Tibial nerve (tissue), 4 donors: ENCODE data around the gene SLC1A7.

Experiments
- EP300 ChIP-seq, 2 donors: sonication (generic); formaldehyde crosslinking; IDR thresholded peaks; one replicate each; pipeline ENCODE4 v1.6.1; 2017; ENCODE audit warnings: antibody characterized with exemption in 2 of 2, mild to moderate bottlenecking in 1 of 2
- TF ChIP-seq, protein P1 (sequence below), 5 experiments: fragments of 200-600 bp in 3 of 5; fragments of 450-650 bp in 2 of 5; sonication (generic) in 3 of 5; IDR thresholded peaks; one replicate each; pipeline ENCODE4 v1.5.1; 2016 to 2019; ENCODE audit warnings: antibody characterized with exemption in 5 of 5, mild to moderate bottlenecking in 3 of 5, moderate library complexity in 2 of 5

DNA sequence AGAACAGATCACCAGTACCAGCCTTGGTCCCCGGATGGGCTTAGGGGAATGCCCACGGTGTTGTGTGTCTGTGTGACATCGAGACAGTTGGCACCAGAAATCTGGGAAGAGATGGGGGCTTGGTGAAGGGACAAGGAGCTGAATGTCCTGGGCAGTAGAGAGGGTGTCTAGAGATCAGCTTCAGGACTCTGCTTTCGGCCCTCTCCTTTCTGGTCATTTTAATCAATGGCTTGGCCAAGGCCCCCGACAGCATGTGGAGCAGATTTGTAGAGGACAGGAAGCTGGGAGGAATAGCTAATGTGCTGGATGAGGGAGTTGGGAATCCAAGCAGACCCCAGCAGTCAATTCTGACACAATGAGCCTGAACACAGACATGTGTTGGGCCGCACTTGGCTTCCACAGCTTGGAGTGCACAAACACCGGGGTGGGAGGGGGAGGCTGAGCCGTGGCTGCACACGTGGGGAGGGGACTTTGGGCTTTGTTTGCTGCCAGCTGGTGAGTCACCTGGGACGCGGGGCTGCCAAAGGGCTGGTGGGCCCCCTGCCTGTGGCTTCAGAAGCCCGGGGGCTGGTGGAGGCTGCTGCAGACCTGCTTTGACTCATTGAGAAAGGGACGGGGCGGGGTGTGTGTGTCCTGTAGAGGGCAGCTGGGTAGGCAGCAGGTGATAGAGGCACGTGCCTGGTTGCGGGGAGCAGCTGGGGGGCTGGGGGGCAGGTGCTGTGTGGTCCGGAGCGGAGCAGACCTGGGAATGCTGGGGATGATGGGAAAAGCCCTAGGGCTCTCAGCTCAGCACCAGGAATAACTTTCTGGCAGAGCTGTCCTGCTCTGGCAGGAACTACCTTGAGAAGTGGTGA, 20.9 kb downstream of the SLC1A7 start:
- TF ChIP-seq, protein P1, sequence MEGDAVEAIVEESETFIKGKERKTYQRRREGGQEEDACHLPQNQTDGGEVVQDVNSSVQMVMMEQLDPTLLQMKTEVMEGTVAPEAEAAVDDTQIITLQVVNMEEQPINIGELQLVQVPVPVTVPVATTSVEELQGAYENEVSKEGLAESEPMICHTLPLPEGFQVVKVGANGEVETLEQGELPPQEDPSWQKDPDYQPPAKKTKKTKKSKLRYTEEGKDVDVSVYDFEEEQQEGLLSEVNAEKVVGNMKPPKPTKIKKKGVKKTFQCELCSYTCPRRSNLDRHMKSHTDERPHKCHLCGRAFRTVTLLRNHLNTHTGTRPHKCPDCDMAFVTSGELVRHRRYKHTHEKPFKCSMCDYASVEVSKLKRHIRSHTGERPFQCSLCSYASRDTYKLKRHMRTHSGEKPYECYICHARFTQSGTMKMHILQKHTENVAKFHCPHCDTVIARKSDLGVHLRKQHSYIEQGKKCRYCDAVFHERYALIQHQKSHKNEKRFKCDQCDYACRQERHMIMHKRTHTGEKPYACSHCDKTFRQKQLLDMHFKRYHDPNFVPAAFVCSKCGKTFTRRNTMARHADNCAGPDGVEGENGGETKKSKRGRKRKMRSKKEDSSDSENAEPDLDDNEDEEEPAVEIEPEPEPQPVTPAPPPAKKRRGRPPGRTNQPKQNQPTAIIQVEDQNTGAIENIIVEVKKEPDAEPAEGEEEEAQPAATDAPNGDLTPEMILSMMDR (IDR thresholded peaks at IDR 0.05) = no peak
- no peak for TF ChIP-seq EP300 (IDR thresholded peaks at IDR 0.05)
